Spleen (tissue), 13 donors: ENCODE results near the gene NPIPB13. TPM values are rescaled to one million over a fixed set of nuclear protein-coding genes. Genes with fewer than 3 reads are reported as not detected.
"Not testable (repeated sequence)": the region's sequence is repeated elsewhere in the genome, so short reads cannot be mapped to it uniquely, and the experiment has no call there.

Source experiments
- DNase-seq: peaks from one replicate; pipeline ENCODE4 v3.0.0-alpha.2; 2020
- H3K27ac ChIP-seq, 8 donors: fragments of 200-600 bp; sonication (generic) in 7 of 8; 1 replicate in 4 of 8; 2 replicates in 4 of 8; pipeline versions ENCODE4 v1.5.0 to v1.8.0; 2016 to 2021; ENCODE audit warnings: inconsistent platforms in 4 of 8, mild to moderate bottlenecking in 4 of 8, moderate library complexity in 1 of 8
- H3K27me3 ChIP-seq, 7 donors: fragments of 200-600 bp; sonication (generic) in 6 of 7; replicated peaks in 1 of 7; 1 replicate in 4 of 7; 2 replicates in 3 of 7; pipeline versions ENCODE4 v1.5.0 to v1.8.0; 2016 to 2021; ENCODE audit warnings: inconsistent platforms in 3 of 7, mild to moderate bottlenecking in 1 of 7
- H3K36me3 ChIP-seq, 6 donors: fragments of 200-600 bp; sonication (generic) in 5 of 6; 1 replicate in 4 of 6; 2 replicates in 2 of 6; pipeline versions ENCODE4 v1.5.0 to v1.8.0; 2016 to 2021; ENCODE audit warnings: inconsistent platforms in 2 of 6
- H3K4me1 ChIP-seq, 6 donors: fragments of 200-600 bp; sonication (generic) in 5 of 6; 1 replicate in 3 of 6; 2 replicates in 3 of 6; pipeline versions ENCODE4 v1.5.0 to v1.8.0; 2016 to 2021; ENCODE audit warnings: inconsistent platforms in 3 of 6
- H3K4me3 ChIP-seq, 8 donors: fragments of 200-600 bp; sonication (generic) in 7 of 8; 1 replicate in 4 of 8; 2 replicates in 4 of 8; pipeline versions ENCODE4 v1.5.0 to v1.8.0; 2016 to 2021; ENCODE audit warnings: inconsistent platforms in 4 of 8, mild to moderate bottlenecking in 4 of 8, moderate library complexity in 2 of 8
- H3K9me3 ChIP-seq, 8 donors: fragments of 200-600 bp; sonication (generic) in 7 of 8; 1 replicate in 4 of 8; 2 replicates in 4 of 8; pipeline versions ENCODE4 v1.5.0 to v1.8.0; 2016 to 2021; ENCODE audit warnings: inconsistent platforms in 4 of 8
- WGBS, 5 donors: extraction: QIAGEN DNeasy Blood & Tissue Kit in 3 of 5; methylation state at CpG; one replicate each; pipeline versions ENCODE4 v1.1.5 to v1.1.7; 2013 to 2018; 5-methylcytosine and 5-hydroxymethylcytosine counted together
- intact Hi-C: fragments of 100-400 bp; cut with DNase I; formaldehyde crosslinking; loops from one replicate; pipeline ENCODE4 v1.15.0; 2023; ENCODE audit warnings: low total_unique reads
- long read RNA-seq, 2 donors: transcript quantifications; one replicate each; lab custom pipeline, GENCODE V29; 2026
- polyA plus RNA-seq, 3 donors: library from polyadenylated mRNA; stranded (reverse); fragments of 200-250 nt; gene quantifications; one replicate each; pipeline ENCODE4 v1.2.1, GENCODE V29; 2013
- total RNA-seq, 7 donors: library from RNA; depleted of rRNA in 3 of 7; stranded (reverse); fragments of >200 nt in 3 of 7; fragmentation: NEBNext Ultra II Directional in 4 of 7; extraction: Animal tissue kit (Norgen Biotek cat#: 25700) in 4 of 7; gene quantifications; one replicate each; pipeline versions ENCODE4 v1.1.0 to v1.2.1, GENCODE V29; 2016 to 2021
- donor health status: healthy with polysubstance abuse.
- donor health status: DM: no; HTN: no; CAD: no; lungs with moderate emphysema.
- donor health status: DM: no; HTN: no; CAD: no.
- donor health status: Bipolar disorder and iron deficiency.
- donor health status: healthy.
- donor health status: DM: no; HTN: no; CAD: no.
- donor health status: DM: yes; HTN: yes; CAD: no.

Gene NPIPB13
- total RNA-seq (10 to 100 TPM in 3 of 7 donors, 1 to 10 TPM in 4; 2.7 to 41.9 (median 6.8) TPM), polyA plus RNA-seq (1 to 10 TPM; 3.9 to 7.8 (median 4.9) TPM)
- long read RNA-seq, donor 1 = 0 reads
- long read RNA-seq, donor 2 = 0 reads

- no CpG with 5 or more reads among the region's 4 CpGs for WGBS, 5 donors
- intact Hi-C loops, H3K4me1 ChIP-seq, H3K36me3 ChIP-seq, DNase-seq, H3K9me3 ChIP-seq, H3K4me3 ChIP-seq, H3K27ac ChIP-seq, H3K27me3 ChIP-seq: not testable (repeated sequence)
These were observed at the start of gene NPIPB13 for GRCh38 chr16:30248379-30248778. NPIPB13 (minus strand) TSS chr16:30248479; CDS start chr16:30245573, 2,906 bp downstream.

DNA sequence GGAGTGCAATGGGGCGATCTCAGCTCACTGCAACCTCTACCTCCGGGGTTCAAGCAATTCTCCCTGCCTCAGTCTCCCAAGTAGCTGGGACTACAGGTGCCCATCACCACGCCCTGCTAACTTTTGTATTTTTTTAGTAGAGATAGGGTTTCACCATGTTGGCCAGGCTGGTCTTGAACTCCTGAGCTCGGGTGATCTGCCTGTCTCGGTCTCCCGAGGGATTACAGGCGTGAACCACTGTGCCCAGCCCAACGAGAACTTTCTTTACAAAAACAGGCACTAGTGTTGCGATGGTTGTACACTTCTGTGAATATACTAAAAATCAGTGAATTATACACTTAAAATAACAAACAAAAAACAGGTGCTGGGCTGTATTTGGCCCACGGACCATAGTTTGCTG, 34.1 kb upstream of the NPIPB13 start:
- H3K9me3 ChIP-seq, H3K4me3 ChIP-seq, intact Hi-C loops, H3K27me3 ChIP-seq, H3K36me3 ChIP-seq, H3K4me1 ChIP-seq, H3K27ac ChIP-seq: not testable (repeated sequence)
- WGBS, 5 donors = 89 to 96% (median 94%) methylated on average over 9 of the region's 10 CpGs
- peak; percentile 41 for DNase-seq

DNA sequence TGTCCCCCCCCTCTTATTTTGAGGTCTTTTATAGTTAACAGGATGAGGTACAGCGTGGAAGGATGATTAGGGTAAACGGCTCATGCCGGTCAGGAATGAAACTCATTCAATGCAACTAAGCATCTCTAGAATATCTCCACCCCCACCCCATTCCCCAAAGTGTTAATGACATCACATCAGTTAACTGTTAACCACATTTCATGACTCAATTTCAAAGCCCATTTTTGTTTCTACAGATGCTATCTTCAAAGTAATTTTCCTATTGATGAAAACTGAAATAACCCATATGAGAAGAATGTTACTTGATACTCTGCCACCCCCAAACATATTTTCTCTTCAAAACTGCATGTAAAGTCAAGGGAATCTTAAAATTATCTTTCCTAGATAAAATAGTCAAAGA, 30.2 kb upstream of the NPIPB13 start:
- H3K27ac ChIP-seq, intact Hi-C loops, H3K4me3 ChIP-seq, H3K9me3 ChIP-seq, H3K27me3 ChIP-seq, DNase-seq, H3K4me1 ChIP-seq: not testable (repeated sequence)
- H3K36me3 ChIP-seq = peaks cover 0 to 15% (median 8%) of the 10 kb centered on the region in 6 donors
- WGBS, 5 donors = 42% methylated on average over 2 of the region's 3 CpGs; no CpG with 5 or more reads in 4 of the 5 donors

DNA sequence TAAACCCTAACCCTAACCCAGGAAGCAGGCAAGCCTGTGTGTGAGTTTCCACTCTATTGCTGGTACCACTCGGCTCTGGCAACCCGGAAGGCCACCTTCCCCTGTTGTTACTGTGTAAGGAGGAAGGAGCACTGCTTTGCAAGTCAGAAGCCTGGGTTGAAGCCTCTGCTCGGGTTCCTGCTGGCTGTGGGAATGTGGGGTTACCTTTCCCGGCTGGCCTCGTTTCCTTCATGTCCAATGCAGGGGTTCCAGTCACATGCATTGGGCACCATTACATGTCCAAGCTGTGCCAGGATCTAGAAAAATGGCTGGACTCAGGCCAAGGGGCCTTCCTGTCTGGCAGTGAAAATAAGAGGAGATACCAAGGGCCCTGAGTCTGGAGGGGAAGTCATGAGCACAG, 31.2 kb downstream of the NPIPB13 start:
- H3K27ac ChIP-seq, H3K27me3 ChIP-seq, H3K36me3 ChIP-seq, H3K4me3 ChIP-seq, H3K4me1 ChIP-seq, intact Hi-C loops, H3K9me3 ChIP-seq: not testable (repeated sequence)
- DNase-seq = peak; percentile 41
- 55 to 100% (median 80%) methylated on average over 1 to 3 of the region's 5 CpGs; no CpG with 5 or more reads in 1 of the 5 donors for WGBS, 5 donors

DNA sequence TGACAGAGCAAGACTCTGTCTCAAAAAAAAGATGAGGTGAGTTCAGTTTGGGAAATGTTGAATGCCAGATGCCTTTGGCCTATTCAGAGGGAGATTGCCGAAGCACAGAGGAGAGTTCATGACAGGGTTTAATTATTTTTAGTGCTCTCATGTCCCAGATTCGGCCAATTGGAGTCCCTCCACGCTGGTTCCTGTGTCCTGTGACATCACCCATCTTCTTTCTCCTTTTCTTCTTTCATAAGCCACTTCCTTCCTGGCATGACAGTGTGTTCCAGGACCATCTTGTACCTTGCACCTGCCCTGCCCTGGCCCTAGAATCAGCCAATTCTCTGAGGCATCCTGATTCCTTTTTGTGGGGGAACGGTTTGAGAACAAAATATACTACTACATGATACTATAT, 36.9 kb downstream of the NPIPB13 start:
- H3K36me3 ChIP-seq, H3K9me3 ChIP-seq, H3K27me3 ChIP-seq, H3K4me1 ChIP-seq, intact Hi-C loops, H3K27ac ChIP-seq, H3K4me3 ChIP-seq, DNase-seq: not testable (repeated sequence)
- WGBS, 5 donors = no CpG with 5 or more reads among the region's 4 CpGs

DNA sequence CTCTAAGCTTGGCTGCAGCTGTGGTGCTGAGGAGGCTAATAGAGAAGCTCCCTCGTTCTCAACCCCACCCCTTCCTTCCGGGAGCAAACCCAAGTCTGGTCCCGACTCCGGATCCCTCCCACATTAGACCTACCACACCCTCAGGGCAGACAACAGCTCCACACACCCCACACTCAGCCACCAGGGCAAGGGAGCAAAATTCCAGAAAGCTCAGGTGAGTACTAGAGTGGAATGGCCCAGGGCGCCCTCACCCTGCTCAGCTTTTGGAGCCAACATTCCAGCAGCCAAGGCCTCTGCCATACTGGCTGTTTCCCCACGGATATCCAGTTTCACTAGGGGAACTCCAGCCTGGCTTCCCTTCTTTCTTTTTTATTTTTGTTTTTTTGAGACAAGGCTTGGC, 39.2 kb downstream of the NPIPB13 start:
- intact Hi-C loops, H3K27me3 ChIP-seq, H3K36me3 ChIP-seq, H3K4me1 ChIP-seq, H3K9me3 ChIP-seq, H3K4me3 ChIP-seq: not testable (repeated sequence)
- H3K27ac ChIP-seq = peak overlapping the region in 1 of 8 donors; percentile 43
- peak; percentile 82 for DNase-seq
- WGBS, 5 donors = 10 to 16% (median 13%) methylated on average over 4 of the region's 6 CpGs; no CpG with 5 or more reads in 1 of the 5 donors

GRCh38 chr16:30207063-30207704, 41.1 kb downstream of the NPIPB13 start:
- H3K4me1 ChIP-seq, H3K27ac ChIP-seq, H3K36me3 ChIP-seq, H3K4me3 ChIP-seq, intact Hi-C loops, H3K9me3 ChIP-seq, DNase-seq, H3K27me3 ChIP-seq: not testable (repeated sequence)
- 17 to 33% (median 24%) methylated on average over 1 to 2 of the region's 9 CpGs; no CpG with 5 or more reads in 1 of the 5 donors for WGBS, 5 donors

- H3K4me1 ChIP-seq, H3K27ac ChIP-seq, H3K27me3 ChIP-seq, H3K36me3 ChIP-seq, H3K9me3 ChIP-seq, DNase-seq, intact Hi-C loops: not testable (repeated sequence)
- peak overlapping the region in 7 of 8 donors; percentile 40 to 66 (median 48) for H3K4me3 ChIP-seq
- no CpG with 5 or more reads among the region's 33 CpGs for WGBS, 5 donors
These were observed 42.0 kb downstream of the NPIPB13 start for GRCh38 chr16:30206252-30206651.

- intact Hi-C loops, H3K36me3 ChIP-seq, H3K9me3 ChIP-seq, H3K4me1 ChIP-seq, H3K27me3 ChIP-seq, H3K27ac ChIP-seq: not testable (repeated sequence)
- 0 to 2% (median 1%) methylated on average over 13 to 19 of the region's 52 CpGs for WGBS, 5 donors
- DNase-seq = peak; percentile 74
- peak overlapping the region; percentile 30 to 66 (median 46) for H3K4me3 ChIP-seq
These were observed 42.6 kb downstream of the NPIPB13 start for GRCh38 chr16:30205541-30206236.

DNA sequence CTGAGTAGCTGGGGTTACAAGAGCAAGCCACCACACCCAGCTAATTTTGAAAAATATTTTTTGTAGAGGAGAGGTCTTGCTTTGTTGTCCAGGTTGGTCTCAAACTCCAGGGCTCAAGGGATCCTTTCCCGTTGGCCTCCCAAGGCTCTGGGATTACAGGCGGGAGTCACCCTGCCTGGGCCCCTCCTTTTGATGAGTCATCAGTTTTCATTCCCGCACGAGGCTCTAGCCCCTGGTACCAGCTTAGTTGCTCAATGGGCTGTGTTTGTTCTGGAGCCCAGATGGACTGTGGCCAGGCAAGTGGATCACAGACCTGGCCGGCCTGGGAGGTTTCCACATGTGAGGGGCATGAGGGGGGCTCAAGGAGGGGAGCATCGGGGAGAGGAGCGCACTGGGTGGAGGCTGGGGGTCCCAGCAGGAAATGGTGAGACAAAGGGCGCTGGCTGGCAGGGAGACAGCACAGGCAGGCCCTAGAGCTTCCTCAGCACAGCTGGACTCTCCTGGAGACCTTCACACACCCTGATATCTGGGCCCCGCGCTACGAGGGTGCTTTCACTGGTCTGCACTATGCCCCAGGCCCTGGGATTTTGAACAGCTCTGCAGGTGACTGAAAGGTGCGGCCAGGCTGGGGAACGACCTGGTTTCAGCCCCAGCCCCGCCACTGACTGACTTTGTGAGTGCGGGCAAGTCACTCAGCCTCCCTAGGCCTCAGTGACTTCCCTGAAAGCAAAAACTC, 48.5 kb downstream of the NPIPB13 start:
- H3K27me3 ChIP-seq, H3K36me3 ChIP-seq, H3K4me3 ChIP-seq, intact Hi-C loops, H3K9me3 ChIP-seq, DNase-seq, H3K27ac ChIP-seq, H3K4me1 ChIP-seq: not testable (repeated sequence)
- no CpG with 5 or more reads among the region's 15 CpGs for whole genome bisulfite sequencing, 5 donors

DNA sequence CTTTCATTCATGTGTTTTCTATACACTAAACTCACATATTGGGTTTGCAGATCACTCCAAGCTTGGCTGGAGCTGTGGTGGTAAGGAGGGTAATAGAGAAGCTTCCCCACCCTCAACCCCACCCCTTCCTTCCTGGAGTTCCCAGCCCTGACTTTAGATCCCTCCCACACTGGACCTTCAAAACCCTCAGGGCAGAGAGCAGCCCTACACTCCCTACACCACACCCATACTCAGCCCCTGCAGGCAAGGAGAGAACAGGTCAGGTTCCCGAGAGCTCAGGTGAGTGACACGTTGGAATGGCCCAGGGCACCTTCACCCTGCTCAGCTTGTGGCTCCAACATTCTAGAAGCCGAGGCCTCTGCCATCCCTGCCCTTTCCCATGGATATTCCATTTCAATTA, 49.2 kb downstream of the NPIPB13 start, which contains the start of gene SULT1A3:
TSS of gene SULT1A3 (plus strand) at position 207 of the 400 bp plus-strand sequence. CDS start 1,474 bp downstream, outside the sequence.
- H3K4me1 ChIP-seq, DNase-seq, H3K27me3 ChIP-seq, intact Hi-C loops, H3K36me3 ChIP-seq, H3K4me3 ChIP-seq, H3K9me3 ChIP-seq, H3K27ac ChIP-seq: not testable (repeated sequence)
- WGBS, 5 donors = no CpG with 5 or more reads among the region's 3 CpGs
